Smooth muscle cell (in vitro differentiated cells): ENCODE data around the gene NAA35. TPM values are rescaled to one million over a fixed set of nuclear protein-coding genes. Genes with fewer than 3 reads are reported as not detected.
A peak's percentile ranks its signal among the peaks of the same experiment; 100 is the strongest.

Experiments used
- DNase-seq: peaks from one replicate; lab custom pipeline; 2025; ENCODE audit not compliant: unreplicated experiment; lab: John Stamatoyannopoulos, UW
- H2AFZ ChIP-seq: fragments of 200-600 bp; sonication (generic); 2 replicates; pipeline ENCODE4 v1.6.0; 2016; ENCODE audit warnings: antibody characterized with exemption, low read depth, mild to moderate bottlenecking
- H3F3A ChIP-seq: fragments of 200-600 bp; sonication (generic); 2 replicates; pipeline ENCODE4 v1.6.0; 2017; ENCODE audit warnings: antibody characterized with exemption, low read depth
- H3K27ac ChIP-seq: fragments of 200-600 bp; sonication (generic); 2 replicates; pipeline ENCODE4 v1.5.1; 2016; ENCODE audit warnings: low read depth, mild to moderate bottlenecking
- H3K27me3 ChIP-seq: fragments of 200-600 bp; sonication (generic); 2 replicates; pipeline ENCODE4 v1.6.1; 2016; ENCODE audit warnings: low read depth, mild to moderate bottlenecking
- H3K36me3 ChIP-seq: fragments of 200-600 bp; sonication (generic); 2 replicates; pipeline ENCODE4 v1.5.1; 2016; ENCODE audit warnings: low read depth
- H3K4me1 ChIP-seq: fragments of 200-600 bp; sonication (generic); 2 replicates; pipeline ENCODE4 v1.5.1; 2016; ENCODE audit warnings: low read depth
- H3K4me2 ChIP-seq: fragments of 200-600 bp; sonication (generic); 2 replicates; pipeline ENCODE4 v1.6.0; 2016; ENCODE audit warnings: mild to moderate bottlenecking
- H3K4me3 ChIP-seq: fragments of 200-600 bp; sonication (generic); 2 replicates; pipeline ENCODE4 v1.5.1; 2016; ENCODE audit warnings: mild to moderate bottlenecking
- H3K79me2 ChIP-seq: fragments of 200-600 bp; sonication (generic); 2 replicates; pipeline ENCODE4 v1.6.0; 2016; ENCODE audit warnings: low read depth, mild to moderate bottlenecking
- H3K9ac ChIP-seq: fragments of 200-600 bp; sonication (generic); 2 replicates; pipeline ENCODE4 v1.6.0; 2016; ENCODE audit warnings: low read depth
- H3K9me3 ChIP-seq: fragments of 200-600 bp; sonication (generic); replicated peaks from 2 replicates; pipeline ENCODE4 v1.5.1; 2016; ENCODE audit warnings: low read depth
- H4K20me1 ChIP-seq: fragments of 200-600 bp; sonication (generic); 2 replicates; pipeline ENCODE4 v1.6.0; 2016; ENCODE audit warnings: low read depth
- WGBS: methylation state at CpG from one replicate; pipeline ENCODE4 v1.1.7; 2016; ENCODE audit warnings: low lambda C conversion rate; 5-methylcytosine and 5-hydroxymethylcytosine counted together
- polyA plus RNA-seq: library from polyadenylated mRNA; unstranded; fragments of >200 nt; fragmentation: Nextera tagmentation; extraction: Ambion mirVana; gene quantifications from 2 replicates; pipeline ENCODE4 v1.2.1, GENCODE V29; 2016
- total RNA-seq: library from RNA; depleted of rRNA; stranded (reverse); fragments of >200 nt; gene quantifications from 2 replicates; pipeline ENCODE4 v1.2.3, GENCODE V29; 2014
- TF ChIP-seq, protein P1 (sequence below): fragments of 200-600 bp; sonication (generic); IDR thresholded peaks from 2 replicates; pipeline ENCODE4 v1.5.1; 2017; ENCODE audit warnings: borderline replicate concordance, mild to moderate bottlenecking, antibody characterized with exemption; ENCODE audit not compliant: insufficient read depth, poor library complexity, severe bottlenecking

NAA35 gene
- total and polyA plus RNA-seq, 2 experiments from 2014 or later = 14.9 to 26.4 TPM

- no peak for DNase-seq
- peak overlapping the region; percentile 96 for H3K4me3 ChIP-seq
- peaks cover 5% of the 10 kb centered on the region for H3F3A ChIP-seq
- H3K9me3 ChIP-seq = no peaks in the 10 kb centered on the region
- peaks cover 5% of the 10 kb centered on the region for H3K36me3 ChIP-seq
- H3K27me3 ChIP-seq = no peaks in the 10 kb centered on the region
- H3K79me2 ChIP-seq = peaks cover 43% of the 10 kb centered on the region
- peaks cover 13% of the 10 kb centered on the region for H4K20me1 ChIP-seq
- TF ChIP-seq, protein P1, sequence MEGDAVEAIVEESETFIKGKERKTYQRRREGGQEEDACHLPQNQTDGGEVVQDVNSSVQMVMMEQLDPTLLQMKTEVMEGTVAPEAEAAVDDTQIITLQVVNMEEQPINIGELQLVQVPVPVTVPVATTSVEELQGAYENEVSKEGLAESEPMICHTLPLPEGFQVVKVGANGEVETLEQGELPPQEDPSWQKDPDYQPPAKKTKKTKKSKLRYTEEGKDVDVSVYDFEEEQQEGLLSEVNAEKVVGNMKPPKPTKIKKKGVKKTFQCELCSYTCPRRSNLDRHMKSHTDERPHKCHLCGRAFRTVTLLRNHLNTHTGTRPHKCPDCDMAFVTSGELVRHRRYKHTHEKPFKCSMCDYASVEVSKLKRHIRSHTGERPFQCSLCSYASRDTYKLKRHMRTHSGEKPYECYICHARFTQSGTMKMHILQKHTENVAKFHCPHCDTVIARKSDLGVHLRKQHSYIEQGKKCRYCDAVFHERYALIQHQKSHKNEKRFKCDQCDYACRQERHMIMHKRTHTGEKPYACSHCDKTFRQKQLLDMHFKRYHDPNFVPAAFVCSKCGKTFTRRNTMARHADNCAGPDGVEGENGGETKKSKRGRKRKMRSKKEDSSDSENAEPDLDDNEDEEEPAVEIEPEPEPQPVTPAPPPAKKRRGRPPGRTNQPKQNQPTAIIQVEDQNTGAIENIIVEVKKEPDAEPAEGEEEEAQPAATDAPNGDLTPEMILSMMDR = no peak
- H3K4me2 ChIP-seq = peak overlapping the region; percentile 86
- peak overlapping the region; percentile 91 for H3K27ac ChIP-seq
- peak overlapping the region; percentile 53 for H3K9ac ChIP-seq
- 21% methylated on average over 13 of the region's 13 CpGs for WGBS
- H2AFZ ChIP-seq = peak overlapping the region; percentile 59
- peaks cover 21% of the 10 kb centered on the region for H3K4me1 ChIP-seq
Observed at GRCh38 chr9:85940275-85940831, 593 bp upstream of the NAA35 start.

GRCh38 chr9:85941622-85941940 lies 635 bp downstream of the NAA35 start:
- H3K36me3 ChIP-seq = peaks cover 5% of the 10 kb centered on the region
- peak overlapping the region; percentile 96 for H3K4me3 ChIP-seq
- H3K9ac ChIP-seq = peak overlapping the region; percentile 97
- H3K4me1 ChIP-seq = peaks cover 21% of the 10 kb centered on the region
- no peaks in the 10 kb centered on the region for H3K9me3 ChIP-seq
- no peak for DNase-seq
- peaks cover 5% of the 10 kb centered on the region for H3F3A ChIP-seq
- peak overlapping the region; percentile 83 for H3K27ac ChIP-seq
- peak overlapping the region; percentile 97 for H2AFZ ChIP-seq
- peaks cover 55% of the 10 kb centered on the region for H3K79me2 ChIP-seq
- TF ChIP-seq, protein P1 = no peak
- H3K27me3 ChIP-seq = no peaks in the 10 kb centered on the region
- H3K4me2 ChIP-seq = peak overlapping the region; percentile 100
- 2% methylated on average over 15 of the region's 15 CpGs for WGBS
- H4K20me1 ChIP-seq = peaks cover 18% of the 10 kb centered on the region

DNA sequence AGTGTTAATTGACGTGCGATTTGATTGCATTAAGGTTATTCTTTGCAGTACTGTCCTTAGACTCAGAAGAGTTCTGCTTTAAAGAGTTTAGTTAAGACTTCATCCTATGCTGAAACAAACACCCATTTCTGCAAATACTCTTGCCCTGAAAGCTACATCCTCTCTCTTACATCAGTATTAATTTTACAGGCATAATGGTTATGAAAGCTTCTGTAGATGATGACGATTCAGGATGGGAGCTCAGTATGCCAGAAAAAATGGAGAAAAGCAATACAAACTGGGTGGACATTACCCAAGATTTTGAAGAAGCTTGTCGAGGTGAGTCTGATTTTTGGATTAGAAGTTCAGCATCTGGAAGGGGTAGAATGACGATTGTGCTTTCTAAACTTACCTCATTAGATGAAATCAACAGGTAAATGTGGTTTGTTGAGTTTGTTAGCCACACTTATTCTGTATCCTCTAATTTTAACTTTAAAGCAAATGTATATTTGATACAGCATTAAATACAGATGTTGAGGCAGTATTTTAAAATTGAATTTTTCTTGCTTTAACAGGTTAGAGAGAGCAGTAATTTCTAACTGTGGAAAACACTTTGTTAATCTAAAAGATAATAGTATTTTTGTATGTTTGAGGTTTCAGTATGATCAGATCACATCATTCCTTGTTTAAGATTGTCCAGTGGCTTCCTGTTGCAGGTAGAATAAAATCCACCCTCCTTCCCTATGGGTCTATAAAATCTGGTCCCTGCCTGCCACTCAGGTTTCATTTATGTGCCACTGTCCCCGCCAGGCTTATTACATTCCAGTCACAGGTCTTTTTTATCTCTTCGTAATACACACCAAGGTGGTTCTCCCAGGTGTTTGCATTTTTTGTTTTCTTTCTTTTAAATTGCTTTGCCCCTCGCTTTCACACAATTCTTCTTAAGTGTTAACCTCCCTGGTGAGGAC lies 1.3 kb downstream of the NAA35 start:
- Histone ChIP-seq H3K4me1 (peaks cover 21% of the 10 kb centered on the region), H3K27me3 (no peaks in the 10 kb centered on the region), H3K27ac (peak overlapping the region; percentile 83), H3K9me3 (no peaks in the 10 kb centered on the region), H2AFZ (peak overlapping the region; percentile 97), H3K36me3 (peaks cover 7% of the 10 kb centered on the region), H4K20me1 (peaks cover 25% of the 10 kb centered on the region), H3K4me2 (peak overlapping the region; percentile 100), H3F3A (peaks cover 5% of the 10 kb centered on the region), H3K9ac (peak overlapping the region; percentile 97), H3K79me2 (peaks cover 61% of the 10 kb centered on the region), H3K4me3 (peak overlapping the region; percentile 96)
- no peak for DNase-seq
- WGBS = 55% methylated on average over 8 of the region's 8 CpGs
- TF ChIP-seq, protein P1 = no peak
